Epithelial cell of proximal tubule (primary cell): Measurements from ENCODE around the gene POU6F2. TPM values are rescaled to one million over a fixed set of nuclear protein-coding genes. Genes with fewer than 3 reads are reported as not detected.

Experiments used
- DNase-seq: peaks from one replicate; pipeline ENCODE4 v3.0.0-alpha.2; 2011; ENCODE audit warnings: low read depth
- H3K4me3 ChIP-seq: 2 replicates; pipeline ENCODE4 v1.5.1; 2011; ENCODE audit warnings: low read depth, mild to moderate bottlenecking, low read length
- total RNA-seq: library from RNA; depleted of rRNA; stranded (reverse); fragments of >200 nt; gene quantifications from 2 replicates; pipeline ENCODE4 v1.2.3, GENCODE V29; 2015
- TF ChIP-seq, protein P1 (sequence below): conservative IDR thresholded peaks from 2 replicates; pipeline ENCODE4 v1.5.1; 2012; ENCODE audit warnings: low read depth, mild to moderate bottlenecking, low read length

The POU6F2 gene
- total RNA-seq, 1 donor from 2014 or later, result not detected

- no peak overlapping the region for H3K4me3 ChIP-seq
- DNase-seq, result no peak
- TF ChIP-seq, protein P1, sequence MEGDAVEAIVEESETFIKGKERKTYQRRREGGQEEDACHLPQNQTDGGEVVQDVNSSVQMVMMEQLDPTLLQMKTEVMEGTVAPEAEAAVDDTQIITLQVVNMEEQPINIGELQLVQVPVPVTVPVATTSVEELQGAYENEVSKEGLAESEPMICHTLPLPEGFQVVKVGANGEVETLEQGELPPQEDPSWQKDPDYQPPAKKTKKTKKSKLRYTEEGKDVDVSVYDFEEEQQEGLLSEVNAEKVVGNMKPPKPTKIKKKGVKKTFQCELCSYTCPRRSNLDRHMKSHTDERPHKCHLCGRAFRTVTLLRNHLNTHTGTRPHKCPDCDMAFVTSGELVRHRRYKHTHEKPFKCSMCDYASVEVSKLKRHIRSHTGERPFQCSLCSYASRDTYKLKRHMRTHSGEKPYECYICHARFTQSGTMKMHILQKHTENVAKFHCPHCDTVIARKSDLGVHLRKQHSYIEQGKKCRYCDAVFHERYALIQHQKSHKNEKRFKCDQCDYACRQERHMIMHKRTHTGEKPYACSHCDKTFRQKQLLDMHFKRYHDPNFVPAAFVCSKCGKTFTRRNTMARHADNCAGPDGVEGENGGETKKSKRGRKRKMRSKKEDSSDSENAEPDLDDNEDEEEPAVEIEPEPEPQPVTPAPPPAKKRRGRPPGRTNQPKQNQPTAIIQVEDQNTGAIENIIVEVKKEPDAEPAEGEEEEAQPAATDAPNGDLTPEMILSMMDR, result no peak
Measured at GRCh38 chr7:39099146-39099545, 121.4 kb downstream of the POU6F2 start.

- no peak overlapping the region for H3K4me3 ChIP-seq
- no peak for DNase-seq
- TF ChIP-seq, protein P1, result no peak
Measured at GRCh38 chr7:39100270-39100669, 122.6 kb downstream of the POU6F2 start.

- no peak for DNase-seq
- TF ChIP-seq, protein P1, result no peak
- no peak overlapping the region for H3K4me3 ChIP-seq
Measured at GRCh38 chr7:39102234-39102633, 124.5 kb downstream of the POU6F2 start.

DNA sequence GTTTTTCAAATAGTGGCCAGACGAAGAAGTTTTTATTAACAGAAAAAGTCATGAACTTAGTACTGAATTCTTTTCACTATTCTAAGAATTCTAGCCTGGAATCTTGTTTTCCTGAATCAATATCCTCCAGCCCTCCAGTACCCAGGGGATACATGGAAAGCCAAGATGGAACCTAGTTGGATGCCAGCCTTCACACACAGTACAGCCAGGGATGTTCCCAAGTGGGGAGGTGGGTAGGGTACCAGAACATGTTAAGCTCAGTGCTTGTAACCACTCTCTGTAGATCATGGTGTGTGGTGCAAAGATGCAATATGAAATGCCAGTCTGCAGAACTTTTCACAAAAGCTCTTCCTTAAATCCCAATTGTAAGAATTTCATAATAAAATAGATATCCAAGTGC, 128.0 kb downstream of the POU6F2 start:
- H3K4me3 ChIP-seq, result no peak overlapping the region
- TF ChIP-seq, protein P1, result no peak
- DNase-seq, result no peak

DNA sequence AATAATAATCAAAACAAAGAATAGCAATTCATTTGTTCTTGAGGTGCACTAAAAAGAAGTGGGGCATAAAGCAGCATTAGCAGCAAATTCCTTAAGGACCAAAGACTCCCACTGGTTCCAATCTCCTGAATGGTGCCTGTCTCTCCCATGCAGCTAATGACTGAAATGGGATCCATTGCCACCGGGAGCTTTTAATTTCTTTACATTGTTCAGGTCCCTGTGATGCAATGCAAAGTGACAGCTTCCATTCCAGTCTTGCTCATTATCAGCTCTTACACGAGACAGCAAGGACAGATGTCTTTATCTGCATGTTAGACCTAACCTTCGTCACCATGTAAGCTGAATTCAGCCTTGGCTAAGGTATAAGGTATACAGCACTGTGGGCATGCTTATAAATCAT, 148.1 kb downstream of the POU6F2 start:
- no peak overlapping the region for H3K4me3 ChIP-seq
- no peak for DNase-seq
- TF ChIP-seq, protein P1, result no peak

DNA sequence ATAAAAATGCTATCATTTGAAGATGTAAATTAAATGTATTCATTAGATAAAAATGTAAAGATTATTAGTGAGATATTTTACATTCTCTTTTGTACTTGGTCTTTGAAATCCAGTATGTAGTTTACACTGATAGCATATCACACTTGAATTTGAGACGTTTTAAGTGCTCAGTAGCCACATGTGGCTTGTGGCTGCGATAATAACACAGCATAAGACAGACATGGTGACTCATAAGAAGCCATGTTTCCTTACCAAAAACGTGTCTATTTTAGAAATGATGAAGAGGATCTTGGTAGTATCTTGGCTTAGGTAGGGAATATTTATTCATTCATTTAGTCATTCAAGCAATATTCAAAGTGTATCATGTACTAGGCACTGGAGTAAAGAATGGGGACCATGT, 149.3 kb downstream of the POU6F2 start:
- no peak for DNase-seq
- H3K4me3 ChIP-seq, result no peak overlapping the region
- TF ChIP-seq, protein P1, result no peak

- DNase-seq, result no peak
- H3K4me3 ChIP-seq, result no peak overlapping the region
- TF ChIP-seq, protein P1, result no peak
Measured at GRCh38 chr7:39128287-39128843, 150.7 kb downstream of the POU6F2 start.
